Measurements from ENCODE around the gene FN1.

Gene FN1

DNA sequence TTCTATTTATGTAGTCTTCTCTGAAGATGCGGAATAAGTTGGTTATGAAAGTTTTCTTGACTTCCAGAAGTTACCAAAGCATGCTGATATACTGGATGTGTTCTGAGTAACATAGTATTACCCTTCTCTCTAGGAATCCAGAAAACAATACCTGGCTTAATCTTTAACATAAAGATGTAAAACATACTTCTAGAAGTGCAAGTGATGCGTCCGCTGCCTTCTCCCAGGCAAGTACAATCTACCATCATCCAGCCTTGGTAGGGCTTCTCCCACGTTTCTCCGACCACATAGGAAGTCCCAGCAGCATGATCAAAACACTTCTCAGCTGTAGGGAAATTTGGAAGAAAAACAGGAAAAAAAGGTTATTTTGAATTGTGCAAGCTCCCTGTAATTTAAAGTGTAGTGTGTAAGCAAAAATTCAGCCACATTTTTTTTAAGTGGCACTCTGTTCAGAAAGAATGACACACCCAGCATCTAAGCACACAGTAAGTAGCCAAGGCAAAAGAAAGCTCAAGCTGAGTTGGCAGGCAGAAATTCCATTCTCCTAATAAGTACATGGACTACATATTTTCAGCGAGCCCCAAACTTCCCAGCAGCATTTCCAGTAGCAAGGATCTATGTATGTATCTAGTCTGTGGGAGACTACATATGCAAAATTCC is 5.2 kb downstream of the FN1 start:
- Histone ChIP-seq H3K4me3 (peak overlapping the region; percentile 75), H3K27ac (peak overlapping the region; percentile 55 to 95)
- DNase-seq (ENCODE audit: low spot score) = no peak
- no peak for TF ChIP-seq CTCF (IDR thresholded peaks at IDR 0.05)

GRCh38 chr2:215429424-215429823 is 6.4 kb downstream of the FN1 start:
- H3K27ac ChIP-seq = no peak overlapping the region
- no peak for DNase-seq (ENCODE audit: low spot score)
- H3K4me3 ChIP-seq = peak overlapping the region; percentile 5
- TF ChIP-seq CTCF (IDR thresholded peaks at IDR 0.05) = no peak

GRCh38 chr2:215428060-215428910 is 7.6 kb downstream of the FN1 start:
- Histone ChIP-seq H3K4me3 (no peak overlapping the region), H3K27ac (peak overlapping the region in 1 of 2 donors; percentile 20)
- TF ChIP-seq CTCF (IDR thresholded peaks at IDR 0.05) = no peak
- no peak for DNase-seq (ENCODE audit: low spot score)

DNA sequence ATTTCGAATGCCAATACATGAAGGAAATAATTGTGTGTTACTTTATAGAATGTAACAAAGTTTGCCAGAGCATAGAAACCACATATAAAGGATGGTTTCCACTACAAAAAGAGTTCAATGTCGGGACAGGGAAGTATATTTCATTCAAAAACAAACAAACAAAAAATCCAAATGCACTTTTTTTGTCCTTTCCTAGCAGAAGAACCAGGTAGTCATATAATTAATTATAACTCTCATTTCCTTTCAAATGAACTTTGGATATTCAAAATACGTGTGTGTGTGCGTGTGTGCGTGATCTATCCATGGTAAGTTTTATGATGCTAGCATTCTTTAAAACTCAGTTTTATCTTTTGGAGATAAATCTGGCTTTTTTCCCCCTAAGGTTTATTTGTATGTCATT is 8.3 kb downstream of the FN1 start:
- no peak overlapping the region for H3K27ac ChIP-seq
- H3K4me3 ChIP-seq = no peak overlapping the region
- TF ChIP-seq CTCF (IDR thresholded peaks at IDR 0.05) = no peak
- no peak for DNase-seq (ENCODE audit: low spot score)

DNA sequence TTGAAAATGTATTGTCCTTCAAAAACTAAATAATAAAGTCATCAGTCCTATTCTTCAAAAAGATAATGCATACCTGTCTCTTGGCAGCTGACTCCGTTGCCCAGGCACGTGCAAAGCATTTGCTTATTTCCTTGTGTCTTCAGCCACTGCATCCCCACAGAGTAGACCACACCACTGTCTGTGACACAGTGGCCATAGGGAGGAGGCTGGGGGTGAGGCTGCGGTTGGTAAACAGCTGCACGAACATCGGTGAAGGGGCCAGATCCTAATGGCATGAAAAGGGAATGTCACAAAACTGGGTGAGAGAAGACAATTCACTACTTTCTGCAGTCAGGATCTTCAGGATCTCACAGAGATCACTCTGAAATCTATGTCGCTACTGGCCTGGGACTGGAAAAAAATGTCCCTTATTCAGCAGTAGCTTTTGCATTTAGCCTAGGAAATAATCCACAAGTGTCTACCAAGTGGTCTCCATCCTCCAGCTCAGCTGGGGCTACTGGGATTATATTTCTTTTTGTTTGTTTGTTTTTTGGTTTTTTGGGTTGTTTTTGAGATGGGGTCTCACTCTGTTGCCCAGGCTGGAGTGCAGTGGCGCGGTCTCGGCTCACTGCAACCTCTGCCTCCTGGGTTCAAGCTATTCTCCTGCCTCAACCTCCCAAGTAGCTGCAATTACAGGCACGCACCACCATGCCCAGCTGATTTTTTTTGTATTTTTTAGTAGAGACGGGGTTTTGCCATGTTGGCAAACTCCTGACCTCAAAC is 10.7 kb downstream of the FN1 start:
- TF ChIP-seq CTCF (IDR thresholded peaks at IDR 0.05) = no peak
- peak overlapping the region in 1 of 2 donors; percentile 35 for H3K27ac ChIP-seq
- peak overlapping the region; percentile 8 for H3K4me3 ChIP-seq
- DNase-seq (ENCODE audit: low spot score) = no peak

GRCh38 chr2:215423928-215424540 is 11.8 kb downstream of the FN1 start:
- no peak for TF ChIP-seq CTCF (IDR thresholded peaks at IDR 0.05)
- peak overlapping the region in 1 of 2 donors; percentile 49 for H3K27ac ChIP-seq
- no peak overlapping the region for H3K4me3 ChIP-seq
- DNase-seq (ENCODE audit: low spot score) = no peak

Data from coronary artery (tissue), 2 donors.